GM10266 (cell line): ENCODE data around the gene TIPRL.
"Not testable (repeated sequence)": the region's sequence is repeated elsewhere in the genome, so short reads cannot be mapped to it uniquely, and the experiment has no call there.

ENCODE experiments used
- DNase-seq: peaks from one replicate; pipeline ENCODE4 v3.0.0; 2012; ENCODE audit errors: extremely low spot score
- TF ChIP-seq, protein P1 (sequence below): IDR thresholded peaks from 2 replicates; pipeline ENCODE4 v1.5.1; 2012; ENCODE audit warnings: mild to moderate bottlenecking, low read depth; ENCODE audit not compliant: control insufficient read depth, insufficient read depth; ENCODE audit errors: missing control alignments

Gene TIPRL

DNA sequence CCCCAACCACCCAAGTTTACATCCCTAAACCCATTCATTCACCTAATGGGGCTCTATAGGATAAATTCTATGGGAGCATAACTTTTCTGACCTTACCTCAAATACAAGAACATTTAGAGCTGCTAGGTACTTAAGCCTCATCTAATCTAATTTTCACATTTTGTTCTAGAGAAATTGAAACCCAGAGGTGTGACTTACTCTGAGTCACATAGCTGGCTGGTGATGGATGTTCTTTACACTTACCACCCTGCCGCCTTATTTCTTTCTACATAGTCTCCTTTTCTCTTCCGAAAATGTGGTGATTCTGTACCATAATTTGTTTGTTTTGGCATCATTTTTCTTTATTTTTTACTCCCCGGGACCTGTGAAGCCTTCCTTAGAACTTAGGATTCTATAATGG lies 20.3 kb downstream of the TIPRL start:
- TF ChIP-seq, protein P1, sequence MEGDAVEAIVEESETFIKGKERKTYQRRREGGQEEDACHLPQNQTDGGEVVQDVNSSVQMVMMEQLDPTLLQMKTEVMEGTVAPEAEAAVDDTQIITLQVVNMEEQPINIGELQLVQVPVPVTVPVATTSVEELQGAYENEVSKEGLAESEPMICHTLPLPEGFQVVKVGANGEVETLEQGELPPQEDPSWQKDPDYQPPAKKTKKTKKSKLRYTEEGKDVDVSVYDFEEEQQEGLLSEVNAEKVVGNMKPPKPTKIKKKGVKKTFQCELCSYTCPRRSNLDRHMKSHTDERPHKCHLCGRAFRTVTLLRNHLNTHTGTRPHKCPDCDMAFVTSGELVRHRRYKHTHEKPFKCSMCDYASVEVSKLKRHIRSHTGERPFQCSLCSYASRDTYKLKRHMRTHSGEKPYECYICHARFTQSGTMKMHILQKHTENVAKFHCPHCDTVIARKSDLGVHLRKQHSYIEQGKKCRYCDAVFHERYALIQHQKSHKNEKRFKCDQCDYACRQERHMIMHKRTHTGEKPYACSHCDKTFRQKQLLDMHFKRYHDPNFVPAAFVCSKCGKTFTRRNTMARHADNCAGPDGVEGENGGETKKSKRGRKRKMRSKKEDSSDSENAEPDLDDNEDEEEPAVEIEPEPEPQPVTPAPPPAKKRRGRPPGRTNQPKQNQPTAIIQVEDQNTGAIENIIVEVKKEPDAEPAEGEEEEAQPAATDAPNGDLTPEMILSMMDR = no peak
- no peak for DNase-seq

DNA sequence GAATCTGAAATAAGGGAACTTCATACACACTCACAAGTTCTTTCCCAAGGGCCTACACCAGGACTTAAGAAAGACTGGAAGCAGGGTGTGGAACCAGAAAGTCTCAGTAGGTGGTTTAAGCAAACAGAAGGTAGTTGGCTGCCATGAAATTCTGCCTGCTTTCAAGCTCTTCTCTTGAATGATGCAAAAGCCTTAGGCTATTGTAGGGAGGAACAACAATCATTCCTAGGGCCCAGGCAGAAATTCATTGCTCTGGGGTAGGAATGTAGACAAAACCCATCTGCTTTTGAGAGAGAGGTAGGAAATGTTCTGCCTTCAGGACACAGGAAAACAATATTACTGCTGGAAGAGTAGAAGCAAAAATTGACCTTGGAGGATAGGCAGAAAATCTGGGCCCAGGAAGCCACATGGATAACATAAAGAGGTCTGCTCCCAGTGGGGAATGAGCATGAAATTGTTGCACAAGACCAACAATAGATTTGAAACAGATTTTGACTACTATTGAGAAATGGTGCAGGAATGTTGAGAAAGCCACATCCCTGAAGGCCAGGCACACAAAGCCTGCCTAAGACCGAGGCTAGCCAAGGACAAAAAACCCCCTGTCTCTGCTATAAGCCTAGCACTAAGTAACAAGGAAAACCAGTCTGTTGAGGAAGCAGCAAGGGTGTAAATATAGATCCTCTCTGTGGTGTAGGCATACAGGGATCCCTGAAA lies 24.3 kb downstream of the TIPRL start:
- TF ChIP-seq, protein P1 = no peak
- DNase-seq = no peak

GRCh38 chr1:168206111-168206510 lies 27.3 kb downstream of the TIPRL start:
- TF ChIP-seq, protein P1 = no peak
- no peak for DNase-seq

DNA sequence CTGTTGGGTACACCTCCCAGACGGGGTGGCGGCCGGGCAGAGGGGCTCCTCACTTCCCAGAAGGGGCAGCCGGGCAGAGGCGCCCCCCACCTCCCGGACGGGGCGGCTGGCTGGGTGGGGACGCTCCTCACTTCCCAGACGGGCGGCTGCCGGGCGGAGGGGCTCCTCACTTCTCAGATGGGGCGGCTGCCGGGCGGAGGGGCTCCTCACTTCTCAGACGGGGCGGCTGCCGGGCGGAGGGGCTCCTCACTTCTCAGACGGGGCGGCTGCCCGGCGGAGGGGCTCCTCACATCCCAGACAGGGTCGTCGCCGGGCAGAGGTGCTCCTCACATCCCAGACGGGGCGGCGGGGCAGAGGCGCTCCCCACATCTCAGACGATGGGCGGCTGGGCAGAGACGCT lies 28.9 kb downstream of the TIPRL start:
- DNase-seq = not testable (repeated sequence)

- TF ChIP-seq, protein P1 = no peak
- no peak for DNase-seq
Observed at GRCh38 chr1:168210312-168210711, 31.6 kb downstream of the TIPRL start.

DNA sequence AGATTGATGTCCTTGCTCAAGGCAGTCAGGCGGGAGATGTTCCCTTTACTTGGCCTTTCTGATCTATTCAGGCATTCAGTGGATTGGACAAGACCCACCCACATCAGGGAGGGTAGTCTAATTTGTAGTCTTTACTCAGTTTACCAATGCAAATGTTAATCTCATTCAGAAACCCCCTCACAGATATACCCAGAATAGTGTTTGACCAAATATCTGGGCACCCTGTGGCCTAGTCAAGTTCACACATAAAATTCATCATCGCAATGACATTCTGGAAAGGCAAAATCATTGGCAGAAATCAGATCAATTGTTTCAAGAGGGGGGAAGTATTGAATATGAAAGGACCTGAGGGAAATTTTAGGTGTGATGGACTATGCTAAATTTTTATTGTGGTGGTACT lies 34.6 kb downstream of the TIPRL start:
- no peak for DNase-seq
- TF ChIP-seq, protein P1 = no peak

DNA sequence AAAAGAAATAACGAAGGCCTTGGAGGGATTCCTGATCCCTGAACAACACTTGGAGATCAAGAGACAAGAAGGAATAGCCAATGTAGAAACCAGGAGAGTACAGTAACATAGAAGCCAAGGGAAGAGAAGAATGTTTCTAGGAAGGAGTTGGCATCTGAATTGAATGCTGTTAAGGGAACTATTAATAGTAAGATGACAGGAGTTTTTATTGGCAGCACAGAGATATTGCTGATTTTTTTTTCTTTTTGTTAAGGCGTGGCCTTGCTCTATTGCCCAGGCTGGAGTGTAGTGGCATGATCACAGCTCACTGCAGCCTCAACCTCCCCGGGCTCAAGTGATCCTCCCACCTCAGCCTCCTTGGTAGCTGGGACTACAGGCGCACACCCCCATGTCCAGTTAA lies 37.4 kb downstream of the TIPRL start:
- no peak for DNase-seq

GRCh38 chr1:168217664-168218063 lies 38.9 kb downstream of the TIPRL start:
- TF ChIP-seq, protein P1 = no peak
- DNase-seq = no peak

More for the DNA sequence above, 37.4 kb downstream of the TIPRL start:
- TF ChIP-seq, protein P1 = no peak
